GM19452 (cell line): ENCODE data around the gene NPAS3.
"Not testable (repeated sequence)": the region's sequence is repeated elsewhere in the genome, so short reads cannot be mapped to it uniquely, and the experiment has no call there.

Source experiments
- ATAC-seq: cut with Tn5 transposase; IDR thresholded peaks from one replicate; pipeline ENCODE4 v1.9.1; 2021; ENCODE audit not compliant: unreplicated experiment

Gene NPAS3

GRCh38 chr14:33068626-33069025 lies 129.9 kb downstream of the NPAS3 start:
- ATAC-seq = no peak

GRCh38 chr14:33070475-33070874 lies 131.8 kb downstream of the NPAS3 start:
- ATAC-seq = no peak

GRCh38 chr14:33073023-33073422 lies 134.3 kb downstream of the NPAS3 start:
- no peak for ATAC-seq

GRCh38 chr14:33081259-33081658 lies 142.6 kb downstream of the NPAS3 start:
- ATAC-seq = no peak

- no peak for ATAC-seq
These were observed 147.1 kb downstream of the NPAS3 start for GRCh38 chr14:33085799-33086198.

GRCh38 chr14:33088274-33088673 lies 149.6 kb downstream of the NPAS3 start:
- ATAC-seq = not testable (repeated sequence)

GRCh38 chr14:33098016-33098415 lies 159.3 kb downstream of the NPAS3 start:
- ATAC-seq = no peak

- no peak for ATAC-seq
These were observed 164.8 kb downstream of the NPAS3 start for GRCh38 chr14:33103489-33103888.

- ATAC-seq = no peak
These were observed 165.3 kb downstream of the NPAS3 start for GRCh38 chr14:33103966-33104365.

- ATAC-seq = no peak
These were observed 172.2 kb downstream of the NPAS3 start for GRCh38 chr14:33110737-33111443.

- ATAC-seq = no peak
These were observed 175.7 kb downstream of the NPAS3 start for GRCh38 chr14:33114331-33114730.

- ATAC-seq = no peak
These were observed 180.0 kb downstream of the NPAS3 start for GRCh38 chr14:33118668-33119067.

- ATAC-seq = no peak
These were observed 181.7 kb downstream of the NPAS3 start for GRCh38 chr14:33120341-33120740.

- no peak for ATAC-seq
These were observed 182.3 kb downstream of the NPAS3 start for GRCh38 chr14:33120966-33121365.

- no peak for ATAC-seq
These were observed 184.6 kb downstream of the NPAS3 start for GRCh38 chr14:33123281-33123680.

- ATAC-seq = no peak
These were observed 187.8 kb downstream of the NPAS3 start for GRCh38 chr14:33126433-33126832.

GRCh38 chr14:33127531-33127930 lies 188.9 kb downstream of the NPAS3 start:
- no peak for ATAC-seq

- ATAC-seq = no peak
These were observed 193.1 kb downstream of the NPAS3 start for GRCh38 chr14:33131801-33132200.

- no peak for ATAC-seq
These were observed 195.5 kb downstream of the NPAS3 start for GRCh38 chr14:33134162-33134561.

GRCh38 chr14:33134975-33135374 lies 196.3 kb downstream of the NPAS3 start:
- no peak for ATAC-seq

GRCh38 chr14:33150666-33151428 lies 212.2 kb downstream of the NPAS3 start:
- no peak for ATAC-seq

GRCh38 chr14:33163109-33163508 lies 224.4 kb downstream of the NPAS3 start:
- ATAC-seq = no peak
